ENCODE measurements around the gene ADAM22. TPM values are rescaled to one million over a fixed set of nuclear protein-coding genes. Genes with fewer than 3 reads are reported as not detected.

Gene ADAM22
- total and polyA plus RNA-seq, 2 donors (not counting 1 experiment from before 2014, with no cell fraction given): 0.18 to 0.66 TPM

DNA sequence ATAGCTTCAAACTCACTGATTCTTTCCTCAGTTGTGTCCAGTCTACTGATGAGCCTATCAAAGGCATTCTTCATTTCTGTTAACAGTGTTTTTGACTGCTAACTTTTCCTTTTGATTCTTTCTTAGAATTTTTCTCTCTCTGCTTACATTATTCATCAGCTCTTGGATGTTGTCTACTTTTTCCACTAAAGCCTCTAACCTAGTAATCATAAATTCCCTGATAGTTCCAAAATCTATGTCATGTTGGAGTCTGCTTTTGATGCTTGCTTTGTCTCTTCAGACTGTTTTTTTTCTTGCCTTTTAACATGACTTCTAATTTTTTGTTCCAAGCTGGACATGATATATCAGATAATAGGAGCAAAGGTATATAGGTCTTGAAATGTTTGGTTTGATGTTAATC is 78.0 kb downstream of the ADAM22 start:
- Histone ChIP-seq H3K9me3 (ENCODE audit: control insufficient read depth, insufficient read depth, low read depth, low read length) (no peaks in the 10 kb centered on the region), H3K4me2 (ENCODE audit: extremely low read depth, insufficient read depth, low read length) (no peak overlapping the region), H3K4me3 (replicated peaks in 1 of 4; ENCODE audit: control extremely low read depth in 1 of 4, insufficient read depth in 1 of 4, low read depth in 3 of 4, low read length in 4 of 4) (no peak overlapping the region), H2AFZ (ENCODE audit: low read length) (no peak overlapping the region), H3K36me3 (ENCODE audit: control insufficient read depth, insufficient read depth, low read length) (no peaks in the 10 kb centered on the region), H4K20me1 (ENCODE audit: control insufficient read depth, extremely low read depth, insufficient read depth, low read length) (no peaks in the 10 kb centered on the region), H3K4me1 (ENCODE audit: control insufficient read depth, extremely low read depth, insufficient read depth, low read length) (no peaks in the 10 kb centered on the region), H3K27me3 (ENCODE audit: control insufficient read depth, insufficient read depth, low read length) (no peaks in the 10 kb centered on the region), H3K27ac (ENCODE audit: insufficient read depth, low read length) (no peak overlapping the region), H3K79me2 (ENCODE audit: control insufficient read depth, insufficient read depth, low read length) (no peaks in the 10 kb centered on the region), H3K9ac (ENCODE audit: insufficient read depth, low read length) (no peak overlapping the region)
- no peak for DNase-seq (ENCODE audit: low read depth in 2 of 2)
- TF ChIP-seq EZH2 (IDR thresholded peaks at IDR 0.05; ENCODE audit: low read length, missing control alignments): no peak
- TF ChIP-seq, protein P1, sequence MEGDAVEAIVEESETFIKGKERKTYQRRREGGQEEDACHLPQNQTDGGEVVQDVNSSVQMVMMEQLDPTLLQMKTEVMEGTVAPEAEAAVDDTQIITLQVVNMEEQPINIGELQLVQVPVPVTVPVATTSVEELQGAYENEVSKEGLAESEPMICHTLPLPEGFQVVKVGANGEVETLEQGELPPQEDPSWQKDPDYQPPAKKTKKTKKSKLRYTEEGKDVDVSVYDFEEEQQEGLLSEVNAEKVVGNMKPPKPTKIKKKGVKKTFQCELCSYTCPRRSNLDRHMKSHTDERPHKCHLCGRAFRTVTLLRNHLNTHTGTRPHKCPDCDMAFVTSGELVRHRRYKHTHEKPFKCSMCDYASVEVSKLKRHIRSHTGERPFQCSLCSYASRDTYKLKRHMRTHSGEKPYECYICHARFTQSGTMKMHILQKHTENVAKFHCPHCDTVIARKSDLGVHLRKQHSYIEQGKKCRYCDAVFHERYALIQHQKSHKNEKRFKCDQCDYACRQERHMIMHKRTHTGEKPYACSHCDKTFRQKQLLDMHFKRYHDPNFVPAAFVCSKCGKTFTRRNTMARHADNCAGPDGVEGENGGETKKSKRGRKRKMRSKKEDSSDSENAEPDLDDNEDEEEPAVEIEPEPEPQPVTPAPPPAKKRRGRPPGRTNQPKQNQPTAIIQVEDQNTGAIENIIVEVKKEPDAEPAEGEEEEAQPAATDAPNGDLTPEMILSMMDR (conservative IDR thresholded peaks at IDR 0.05 in 1 of 2, IDR thresholded peaks at IDR 0.05 in 1 of 2; ENCODE audit: low read depth in 1 of 2, low read length in 2 of 2): no peak

DNA sequence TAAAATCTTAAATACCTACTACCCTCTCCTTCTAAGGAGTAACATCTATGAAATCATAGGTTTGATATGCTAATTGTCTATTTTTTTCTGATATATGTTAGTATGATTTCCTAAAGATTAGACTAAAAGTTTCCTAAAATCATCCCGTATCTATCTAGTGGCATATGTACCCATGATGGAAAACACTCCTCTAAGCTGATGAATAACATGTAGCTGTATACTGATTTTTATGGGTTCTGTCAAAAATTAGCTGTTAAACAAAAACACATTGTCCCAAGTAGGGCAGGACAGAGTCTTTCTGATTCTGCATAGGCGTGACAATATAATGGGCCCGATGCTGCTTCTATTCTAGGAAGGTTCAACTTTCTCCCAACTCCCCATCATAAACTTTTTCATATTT is 79.9 kb downstream of the ADAM22 start:
- no peak for DNase-seq (ENCODE audit: low read depth in 2 of 2)
- no peak overlapping the region for H3K9ac ChIP-seq (ENCODE audit: insufficient read depth, low read length)
- no peak overlapping the region for H3K27ac ChIP-seq (ENCODE audit: insufficient read depth, low read length)
- H3K4me2 ChIP-seq (ENCODE audit: extremely low read depth, insufficient read depth, low read length): no peak overlapping the region
- no peaks in the 10 kb centered on the region for H3K36me3 ChIP-seq (ENCODE audit: control insufficient read depth, insufficient read depth, low read length)
- H3K9me3 ChIP-seq (ENCODE audit: control insufficient read depth, insufficient read depth, low read depth, low read length): no peaks in the 10 kb centered on the region
- no peaks in the 10 kb centered on the region for H3K27me3 ChIP-seq (ENCODE audit: control insufficient read depth, insufficient read depth, low read length)
- H3K4me3 ChIP-seq (replicated peaks in 1 of 4; ENCODE audit: control extremely low read depth in 1 of 4, insufficient read depth in 1 of 4, low read depth in 3 of 4, low read length in 4 of 4): no peak overlapping the region
- TF ChIP-seq, protein P1 (conservative IDR thresholded peaks at IDR 0.05 in 1 of 2, IDR thresholded peaks at IDR 0.05 in 1 of 2; ENCODE audit: low read depth in 1 of 2, low read length in 2 of 2): no peak
- TF ChIP-seq EZH2 (IDR thresholded peaks at IDR 0.05; ENCODE audit: low read length, missing control alignments): no peak
- no peaks in the 10 kb centered on the region for H3K4me1 ChIP-seq (ENCODE audit: control insufficient read depth, extremely low read depth, insufficient read depth, low read length)
- no peaks in the 10 kb centered on the region for H4K20me1 ChIP-seq (ENCODE audit: control insufficient read depth, extremely low read depth, insufficient read depth, low read length)
- no peak overlapping the region for H2AFZ ChIP-seq (ENCODE audit: low read length)
- no peaks in the 10 kb centered on the region for H3K79me2 ChIP-seq (ENCODE audit: control insufficient read depth, insufficient read depth, low read length)

DNA sequence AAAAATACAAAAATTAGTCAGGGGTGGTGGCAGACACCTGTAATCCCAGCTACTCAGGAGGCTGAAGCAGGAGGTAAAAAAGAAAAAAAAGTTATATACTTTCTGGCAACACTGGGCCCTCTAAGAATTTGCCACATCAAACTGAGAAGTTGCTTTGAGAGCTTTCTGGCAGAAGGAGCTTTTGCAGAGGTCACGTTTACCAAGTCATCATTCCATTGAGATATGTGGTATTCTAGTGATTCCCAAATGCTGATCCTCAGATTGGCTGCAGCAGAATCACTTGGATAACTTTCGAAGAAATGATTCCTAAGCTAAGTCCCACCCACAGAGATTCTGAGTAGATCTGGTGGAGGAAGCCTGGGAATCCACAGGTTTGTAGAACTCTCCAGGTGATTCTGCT is 80.5 kb downstream of the ADAM22 start:
- no peak overlapping the region for H2AFZ ChIP-seq (ENCODE audit: low read length)

More for the DNA sequence above, 80.5 kb downstream of the ADAM22 start:
- H3K36me3 ChIP-seq (ENCODE audit: control insufficient read depth, insufficient read depth, low read length): no peaks in the 10 kb centered on the region
- no peak overlapping the region for H3K4me3 ChIP-seq (replicated peaks in 1 of 4; ENCODE audit: control extremely low read depth in 1 of 4, insufficient read depth in 1 of 4, low read depth in 3 of 4, low read length in 4 of 4)
- no peak overlapping the region for H3K27ac ChIP-seq (ENCODE audit: insufficient read depth, low read length)
- no peak for DNase-seq (ENCODE audit: low read depth in 2 of 2)
- no peaks in the 10 kb centered on the region for H3K79me2 ChIP-seq (ENCODE audit: control insufficient read depth, insufficient read depth, low read length)
- no peak for TF ChIP-seq EZH2 (IDR thresholded peaks at IDR 0.05; ENCODE audit: low read length, missing control alignments)
- TF ChIP-seq, protein P1 (conservative IDR thresholded peaks at IDR 0.05 in 1 of 2, IDR thresholded peaks at IDR 0.05 in 1 of 2; ENCODE audit: low read depth in 1 of 2, low read length in 2 of 2): no peak
- no peaks in the 10 kb centered on the region for H3K4me1 ChIP-seq (ENCODE audit: control insufficient read depth, extremely low read depth, insufficient read depth, low read length)
- H3K9ac ChIP-seq (ENCODE audit: insufficient read depth, low read length): no peak overlapping the region
- H3K9me3 ChIP-seq (ENCODE audit: control insufficient read depth, insufficient read depth, low read depth, low read length): no peaks in the 10 kb centered on the region
- no peaks in the 10 kb centered on the region for H3K27me3 ChIP-seq (ENCODE audit: control insufficient read depth, insufficient read depth, low read length)
- H4K20me1 ChIP-seq (ENCODE audit: control insufficient read depth, extremely low read depth, insufficient read depth, low read length): no peaks in the 10 kb centered on the region
- H3K4me2 ChIP-seq (ENCODE audit: extremely low read depth, insufficient read depth, low read length): no peak overlapping the region
